ENCODE results near the gene RABL3. TPM values are rescaled to one million over a fixed set of nuclear protein-coding genes. Genes with fewer than 3 reads are reported as not detected.

Gene RABL3
- total and polyA plus RNA-seq, 2 of the 4 experiments (the other 2 are of a cell fraction): 5.3 to 17.0 TPM

DNA sequence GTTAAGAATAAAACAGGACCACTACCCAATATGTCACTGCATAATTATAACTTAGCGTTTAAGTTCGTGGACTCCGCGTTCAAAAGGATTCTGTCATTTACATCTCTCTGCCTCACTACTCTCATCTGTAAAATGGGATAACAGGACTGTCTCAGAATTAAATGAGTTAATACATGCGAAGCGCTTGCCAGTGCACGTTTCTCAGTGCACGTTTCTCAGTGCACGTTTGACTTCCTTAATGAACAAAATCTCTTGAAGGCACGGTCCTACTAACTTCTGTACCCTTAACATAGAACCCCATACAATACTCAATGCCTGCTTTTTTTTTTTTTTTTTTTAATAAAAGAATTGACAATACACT, 499 bp downstream of the RABL3 start:
- ChIA-PET POLR2A (ENCODE audit: unreplicated experiment) (no interaction called here), CTCF (interaction anchor here (1.3 to 1.7 kb wide), 2 partner anchors 173 to 182 kb away, joined by 3 to 4 read pairs; no protein-coding TSS in a partner anchor)
- Histone ChIP-seq H3K9ac (ENCODE audit: low read depth, low read length) (peak overlapping the region; percentile 85), H3K79me1 (ENCODE audit: low read depth in 1 of 2, low read length in 2 of 2) (peaks cover 34 to 46% of the 10 kb centered on the region in 2 experiments), H2AK5ac (ENCODE audit: low read depth, low read length) (no peak overlapping the region), H3K56ac (ENCODE audit: extremely low read depth, insufficient read depth, low read length) (peak overlapping the region; percentile 45; the same call in 1 of the 2 replicates), H4K5ac (ENCODE audit: low read depth, low read length) (peak overlapping the region; percentile 98), H3K4me1 (ENCODE audit: control insufficient read depth, insufficient read depth, low read length) (peaks cover 4% of the 10 kb centered on the region), H3K4me3 (ENCODE audit: insufficient read depth, low read depth, low read length) (peak overlapping the region; percentile 69), H3K23ac (ENCODE audit: low read depth, low read length) (peak overlapping the region; percentile 74), H2BK5ac (ENCODE audit: low read depth, low read length, poor library complexity, severe bottlenecking) (peak overlapping the region; percentile 88), H3K14ac (replicated peaks; ENCODE audit: low read depth, low read length) (peak overlapping the region; percentile 51), H2AFZ (replicated peaks; ENCODE audit: low read length, poor library complexity) (peak overlapping the region; percentile 54), H4K20me1 (ENCODE audit: insufficient read depth, low read length) (no peaks in the 10 kb centered on the region), H3K4me2 (ENCODE audit: low read depth, low read length) (peak overlapping the region; percentile 96), H2BK20ac (ENCODE audit: low read depth, low read length) (no peak overlapping the region), H3K9me3 (ENCODE audit: control insufficient read depth, insufficient read depth, low read length) (no peaks in the 10 kb centered on the region; the same call in 1 of the 2 replicates), H3K27ac (ENCODE audit: insufficient read depth, low read length) (peak overlapping the region; percentile 91), H3K27me3 (ENCODE audit: control insufficient read depth, insufficient read depth, low read length) (no peaks in the 10 kb centered on the region), H3K9me1 (ENCODE audit: insufficient read depth, low read length) (peaks cover 5% of the 10 kb centered on the region), H2AK9ac (replicated peaks; ENCODE audit: low read depth, low read length, poor library complexity) (no peak overlapping the region), H2BK120ac (ENCODE audit: low read depth, low read length) (peak overlapping the region; percentile 29; the same call in 1 of the 2 replicates), H3K4ac (ENCODE audit: low read depth, low read length) (peak overlapping the region; percentile 75), H2BK15ac (ENCODE audit: low read depth, low read length) (no peak overlapping the region), H3K18ac (ENCODE audit: low read depth, low read length) (peak overlapping the region; percentile 55; the same call in 1 of the 2 replicates), H4K8ac (ENCODE audit: low read depth in 2 of 2, low read length in 2 of 2) (peak overlapping the region; percentile 69 to 99), H4K91ac (ENCODE audit: insufficient read depth, low read depth, low read length) (peak overlapping the region; percentile 19; the same call in 1 of the 2 replicates), H3K36me3 (ENCODE audit: control insufficient read depth, insufficient read depth, low read length) (no peaks in the 10 kb centered on the region)
- ATAC-seq (ENCODE audit: low read depth): peak; percentile 5
- in situ Hi-C loops (cut with MboI; ENCODE audit: low sequenced_read_pairs) (no loop called here), dilution Hi-C loops (cut with HindIII; ENCODE audit: low sequenced_read_pairs, unreplicated experiment) (no loop called here), intact Hi-C loops (cut with micrococcal nuclease) (loop anchor here (1.0 to 2.0 kb wide), 5 partner anchors 45 to 787 kb away; partner anchors contain the start of gene NDUFB4)
- DNase-seq: peak; percentile 43
- BruUV-seq (replicated peaks): no TSS peak
- 0% methylated on average over 1 of the region's 10 CpGs; no CpG with 5 or more reads in 1 of the 2 experiments for WGBS, 2 experiments (ENCODE audit: extremely low coverage in 2 of 2, insufficient read length in 1 of 2)
- TF ChIP-seq BHLHE40 (IDR thresholded peaks at IDR 0.05; ENCODE audit: low read depth, low read length) (peak; percentile 88), RCOR1 (IDR thresholded peaks at IDR 0.05; ENCODE audit: insufficient replicate concordance, low read length) (peak; percentile 90), RFX5 (IDR thresholded peaks at IDR 0.05; ENCODE audit: low read depth, low read length) (no peak)
